ENCODE measurements around the gene NPM1. TPM values are rescaled to one million over a fixed set of nuclear protein-coding genes. Genes with fewer than 3 reads are reported as not detected.
"Not testable (repeated sequence)": the region's sequence is repeated elsewhere in the genome, so short reads cannot be mapped to it uniquely, and the experiment has no call there.

The NPM1 gene
- total RNA-seq, 2 donors from 2014 or later, result 558 to 996 TPM

DNA sequence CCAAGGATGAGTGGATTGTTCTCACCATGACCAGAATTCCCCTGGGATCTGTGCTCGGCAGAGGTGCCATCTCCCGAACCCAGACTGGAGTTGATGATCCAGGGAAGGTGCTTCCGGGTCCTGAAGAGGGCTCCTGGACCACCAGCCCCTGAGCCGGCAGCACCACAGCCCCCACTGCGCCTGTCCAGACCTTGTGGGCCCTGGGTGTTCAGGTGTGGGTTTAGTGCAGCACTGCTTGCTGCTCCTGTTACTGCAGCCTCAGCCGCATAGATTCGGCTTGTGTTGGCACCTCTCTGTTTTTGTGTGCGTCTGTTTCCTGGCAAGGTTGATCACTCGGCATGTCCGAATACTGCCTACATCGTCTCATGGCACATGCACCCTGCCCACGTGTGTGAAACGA is 16.3 kb upstream of the NPM1 start:
- intact Hi-C loops (cut with DNase I), result no loop called here
- DNase-seq, result no peak

DNA sequence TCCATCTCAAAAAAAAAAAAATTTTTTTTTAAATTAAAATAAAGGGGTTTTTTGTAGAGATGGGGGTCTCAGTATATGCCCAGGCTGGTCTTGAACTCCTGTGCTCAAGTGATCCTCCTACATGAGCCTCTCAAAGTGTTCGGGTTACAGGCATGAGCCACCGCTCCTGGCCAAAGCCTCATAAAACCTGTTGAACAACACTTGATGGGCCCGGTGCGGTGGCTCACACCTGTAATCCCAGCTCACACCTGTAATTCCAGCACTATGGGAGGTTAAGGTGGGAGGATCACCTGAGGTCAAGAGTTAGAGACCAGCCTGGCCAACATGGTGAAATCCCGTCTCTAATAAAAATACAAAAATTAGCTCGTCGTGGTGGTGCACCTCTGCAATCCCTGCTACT is 7.7 kb upstream of the NPM1 start:
- H3K4me3 ChIP-seq, result no peak overlapping the region
- H3K9ac ChIP-seq (ENCODE audit: low read depth in 2 of 2, low read length in 2 of 2), result no peak overlapping the region
- no peak overlapping the region for H3K27ac ChIP-seq
- intact Hi-C loops (cut with DNase I), result no loop called here
- no peaks in the 10 kb centered on the region for H3K36me3 ChIP-seq
- no peaks in the 10 kb centered on the region for H3K4me1 ChIP-seq
- H3K27me3 ChIP-seq, result no peaks in the 10 kb centered on the region
- no peak for DNase-seq
- TF ChIP-seq, protein P1, sequence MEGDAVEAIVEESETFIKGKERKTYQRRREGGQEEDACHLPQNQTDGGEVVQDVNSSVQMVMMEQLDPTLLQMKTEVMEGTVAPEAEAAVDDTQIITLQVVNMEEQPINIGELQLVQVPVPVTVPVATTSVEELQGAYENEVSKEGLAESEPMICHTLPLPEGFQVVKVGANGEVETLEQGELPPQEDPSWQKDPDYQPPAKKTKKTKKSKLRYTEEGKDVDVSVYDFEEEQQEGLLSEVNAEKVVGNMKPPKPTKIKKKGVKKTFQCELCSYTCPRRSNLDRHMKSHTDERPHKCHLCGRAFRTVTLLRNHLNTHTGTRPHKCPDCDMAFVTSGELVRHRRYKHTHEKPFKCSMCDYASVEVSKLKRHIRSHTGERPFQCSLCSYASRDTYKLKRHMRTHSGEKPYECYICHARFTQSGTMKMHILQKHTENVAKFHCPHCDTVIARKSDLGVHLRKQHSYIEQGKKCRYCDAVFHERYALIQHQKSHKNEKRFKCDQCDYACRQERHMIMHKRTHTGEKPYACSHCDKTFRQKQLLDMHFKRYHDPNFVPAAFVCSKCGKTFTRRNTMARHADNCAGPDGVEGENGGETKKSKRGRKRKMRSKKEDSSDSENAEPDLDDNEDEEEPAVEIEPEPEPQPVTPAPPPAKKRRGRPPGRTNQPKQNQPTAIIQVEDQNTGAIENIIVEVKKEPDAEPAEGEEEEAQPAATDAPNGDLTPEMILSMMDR (IDR thresholded peaks at IDR 0.05), result no peak
- H3K9me3 ChIP-seq, result no peaks in the 10 kb centered on the region

More for the DNA sequence above, 16.3 kb upstream of the NPM1 start:
- H3K27me3 ChIP-seq, result no peaks in the 10 kb centered on the region
- TF ChIP-seq, protein P1 (IDR thresholded peaks at IDR 0.05), result no peak
- H3K4me3 ChIP-seq, result no peak overlapping the region
- no peak overlapping the region for H3K9ac ChIP-seq (ENCODE audit: low read depth in 2 of 2, low read length in 2 of 2)
- no peak overlapping the region for H3K27ac ChIP-seq
- H3K4me1 ChIP-seq, result no peaks in the 10 kb centered on the region
- H3K9me3 ChIP-seq, result no peaks in the 10 kb centered on the region
- H3K36me3 ChIP-seq, result no peaks in the 10 kb centered on the region

DNA sequence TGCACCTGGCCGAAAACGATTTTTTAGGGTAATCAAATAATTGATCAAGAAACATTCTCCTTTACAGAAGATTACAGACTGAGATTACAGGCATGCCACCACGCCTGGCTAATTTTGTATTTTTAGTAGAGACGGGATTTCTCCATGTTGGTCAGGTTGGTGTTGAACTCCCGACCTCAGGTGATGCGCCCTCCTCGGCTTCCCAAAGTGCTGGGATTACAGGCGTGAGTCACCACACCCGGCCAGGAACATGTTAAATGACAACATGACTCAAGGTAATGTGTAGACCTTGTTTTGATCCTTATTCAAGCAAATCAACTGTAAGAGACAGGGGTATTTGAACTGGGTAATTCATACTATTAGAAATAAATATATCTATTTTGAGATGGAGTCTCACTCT is 3.2 kb upstream of the NPM1 start:
- DNase-seq; H3K27ac ChIP-seq; H3K4me1 ChIP-seq; intact Hi-C loops (cut with DNase I); H3K4me3 ChIP-seq; H3K9me3 ChIP-seq; H3K36me3 ChIP-seq; H3K27me3 ChIP-seq; H3K9ac ChIP-seq (ENCODE audit: low read depth in 2 of 2, low read length in 2 of 2): not testable (repeated sequence)

DNA sequence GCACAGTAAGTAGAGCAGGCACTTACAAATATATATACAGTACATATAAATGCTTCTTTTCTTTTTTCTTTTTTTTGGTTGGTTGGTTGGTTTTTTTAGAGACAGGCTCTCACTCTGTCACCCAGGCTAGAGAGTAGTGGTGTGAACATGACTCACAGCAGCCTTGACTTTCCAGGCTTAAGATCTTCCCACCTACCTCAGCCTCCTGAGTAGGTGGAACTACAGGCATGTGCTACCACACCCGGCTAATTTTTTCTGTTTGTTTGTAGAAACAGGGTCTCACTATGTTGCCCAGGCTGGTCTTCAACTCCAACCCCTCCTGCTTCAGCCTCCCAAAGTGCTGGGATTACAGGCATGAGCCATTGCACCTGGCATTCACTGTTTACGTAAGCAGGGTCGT is 2.6 kb upstream of the NPM1 start:
- H3K27ac ChIP-seq; DNase-seq; H3K4me1 ChIP-seq; H3K4me3 ChIP-seq; H3K9ac ChIP-seq (ENCODE audit: low read depth in 2 of 2, low read length in 2 of 2); H3K36me3 ChIP-seq; intact Hi-C loops (cut with DNase I); H3K9me3 ChIP-seq; H3K27me3 ChIP-seq: not testable (repeated sequence)

DNA sequence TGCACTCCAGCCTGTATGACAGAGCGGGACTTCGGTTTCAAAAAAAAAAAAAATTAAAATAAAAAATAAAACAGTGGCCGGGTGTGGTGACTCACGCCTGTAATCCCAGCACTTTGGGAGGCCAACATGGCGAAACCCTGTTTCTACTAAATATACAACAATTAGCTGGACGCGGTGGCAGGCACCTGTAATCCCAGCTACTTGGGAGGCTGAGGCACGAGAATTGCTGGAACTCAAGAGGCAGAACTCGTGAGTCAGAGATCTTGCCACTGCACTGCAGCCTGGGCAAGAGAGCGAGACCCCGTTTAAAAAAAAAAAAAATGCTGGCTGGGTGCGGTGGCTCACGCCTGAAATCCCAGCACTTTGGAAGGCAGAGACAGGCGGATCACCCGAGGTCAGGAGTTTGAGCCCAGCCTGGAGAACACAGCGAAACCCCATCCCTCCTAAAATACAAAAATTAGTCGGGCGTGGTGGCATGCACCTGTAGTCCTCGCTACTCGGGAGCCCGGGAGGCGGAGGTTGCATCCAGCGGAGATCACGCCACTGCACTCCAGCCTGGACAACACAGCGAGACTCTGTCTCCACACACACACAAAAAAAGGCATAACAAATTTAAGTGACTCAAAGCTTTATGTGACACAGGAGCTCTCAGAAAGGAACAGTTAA is 1.5 kb upstream of the NPM1 start:
- TF ChIP-seq, protein P1 (IDR thresholded peaks at IDR 0.05), result no peak
- H3K4me3 ChIP-seq, result no peak overlapping the region

DNA sequence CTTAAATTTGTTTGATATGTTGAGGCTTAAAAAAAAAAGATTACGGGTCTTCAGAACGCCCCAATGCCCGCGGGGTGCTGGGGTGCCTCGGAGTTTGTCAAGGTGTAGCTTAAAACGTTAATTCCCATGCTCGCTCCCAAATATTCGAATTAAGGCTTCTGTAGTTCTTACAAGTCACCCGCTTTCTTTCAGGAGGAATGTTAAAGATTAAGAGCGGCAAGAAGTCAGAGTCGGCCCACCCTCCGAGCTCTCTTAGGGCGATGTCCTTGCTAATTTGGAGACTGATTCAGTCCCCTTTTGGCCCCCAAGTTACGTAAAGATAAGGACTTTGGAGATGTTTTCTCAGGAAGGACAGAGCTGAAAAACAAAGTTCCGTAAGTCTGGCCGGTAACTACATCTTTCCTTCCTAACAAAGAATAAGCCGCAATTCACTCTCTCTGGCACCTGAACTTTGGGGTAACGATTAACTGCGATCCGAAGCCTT is 746 bp upstream of the NPM1 start:
- no peak for DNase-seq

More for the DNA sequence above, 1.5 kb upstream of the NPM1 start:
- Histone ChIP-seq H3K4me1 (peaks cover 9% of the 10 kb centered on the region), H3K27ac (no peak overlapping the region), H3K27me3 (no peaks in the 10 kb centered on the region), H3K36me3 (no peaks in the 10 kb centered on the region), H3K9ac (ENCODE audit: low read depth in 2 of 2, low read length in 2 of 2) (no peak overlapping the region), H3K9me3 (no peaks in the 10 kb centered on the region)
- intact Hi-C loops (cut with DNase I), result no loop called here
- DNase-seq, result no peak

More for the DNA sequence above, 746 bp upstream of the NPM1 start:
- Histone ChIP-seq H3K27me3 (no peaks in the 10 kb centered on the region), H3K4me3 (peak overlapping the region; percentile 84), H3K4me1 (peaks cover 9% of the 10 kb centered on the region), H3K36me3 (no peaks in the 10 kb centered on the region), H3K27ac (peak overlapping the region; percentile 54), H3K9ac (ENCODE audit: low read depth in 2 of 2, low read length in 2 of 2) (peak overlapping the region; percentile 76 to 89), H3K9me3 (no peaks in the 10 kb centered on the region)
- intact Hi-C loops (cut with DNase I), result no loop called here
- TF ChIP-seq, protein P1 (IDR thresholded peaks at IDR 0.05), result no peak
